SK-N-MC (cell line): Measurements from ENCODE around the gene FANCG.

Experiments
- DNase-seq: peaks from one replicate; pipeline ENCODE4 v3.0.0-alpha.2; 2011; ENCODE audit warnings: low read depth, low spot score
- H3K27ac ChIP-seq: fragments of 200-600 bp; sonication (generic); 2 replicates; pipeline ENCODE4 v1.5.1; 2016; ENCODE audit warnings: mixed run types
- H3K36me3 ChIP-seq: fragments of 200-600 bp; sonication (generic); 2 replicates; pipeline ENCODE4 v1.6.1; 2017; ENCODE audit warnings: antibody characterized with exemption, low read length, mixed read lengths; ENCODE audit not compliant: insufficient read depth
- H3K4me3 ChIP-seq: fragments of 200-600 bp; sonication (generic); 2 replicates; pipeline ENCODE4 v1.5.1; 2016
- H3K9ac ChIP-seq: fragments of 200-600 bp; sonication (generic); 2 replicates; pipeline ENCODE4 v1.8.0; 2017; ENCODE audit warnings: mixed run types, mixed read lengths; ENCODE audit not compliant: insufficient read length
- H3K9me3 ChIP-seq: fragments of 200-600 bp; sonication (generic); 2 replicates; pipeline ENCODE4 v1.6.1; 2017; ENCODE audit warnings: low read depth, mild to moderate bottlenecking, antibody characterized with exemption, low read length, moderate library complexity, mixed read lengths
- EZH2 ChIP-seq: fragments of 200-600 bp; sonication (generic); IDR thresholded peaks from one replicate; pipeline ENCODE4 v1.6.1; 2017; ENCODE audit warnings: antibody characterized with exemption
- FOXP2 ChIP-seq: optimal IDR thresholded peaks from 2 replicates; pipeline ENCODE3; 2011; ENCODE audit warnings: mild to moderate bottlenecking, moderate library complexity; ENCODE audit not compliant: insufficient read depth; ENCODE audit errors: extremely low read length, control extremely low read depth
- POLR2AphosphoS5 ChIP-seq: IDR thresholded peaks from 2 replicates; pipeline ENCODE4 v1.6.1; 2012; ENCODE audit warnings: mild to moderate bottlenecking, low read depth, low read length, borderline replicate concordance

Gene FANCG

GRCh38 chr9:35089434-35089833 is 9.7 kb upstream of the FANCG start:
- Histone ChIP-seq H3K27ac (no peak overlapping the region), H3K36me3 (peaks cover 28% of the 10 kb centered on the region; the same call in 1 of the 2 replicates), H3K9me3 (no peaks in the 10 kb centered on the region), H3K9ac (no peak overlapping the region), H3K4me3 (no peak overlapping the region)
- no peak for TF ChIP-seq EZH2
- TF ChIP-seq FOXP2 = no peak
- no peak for TF ChIP-seq POLR2AphosphoS5
- no peak for DNase-seq

GRCh38 chr9:35085078-35085477 is 5.3 kb upstream of the FANCG start:
- Histone ChIP-seq H3K27ac (no peak overlapping the region), H3K9me3 (no peaks in the 10 kb centered on the region), H3K36me3 (peaks cover 11% of the 10 kb centered on the region; the same call in 1 of the 2 replicates), H3K4me3 (no peak overlapping the region), H3K9ac (no peak overlapping the region)
- no peak for TF ChIP-seq EZH2
- no peak for TF ChIP-seq FOXP2
- no peak for TF ChIP-seq POLR2AphosphoS5
- no peak for DNase-seq

GRCh38 chr9:35079041-35079425 is 709 bp downstream of the FANCG start:
- H3K9ac ChIP-seq = peak overlapping the region; percentile 93
- H3K4me3 ChIP-seq = peak overlapping the region; percentile 99
- H3K9me3 ChIP-seq = no peaks in the 10 kb centered on the region
- H3K27ac ChIP-seq = no peak overlapping the region
- no peak for DNase-seq
- TF ChIP-seq FOXP2 (no peak), POLR2AphosphoS5 (no peak), EZH2 (no peak)
- H3K36me3 ChIP-seq = peaks cover 30% of the 10 kb centered on the region; the same call in 1 of the 2 replicates

- Histone ChIP-seq H3K27ac (no peak overlapping the region), H3K4me3 (peak overlapping the region; percentile 99), H3K9ac (peak overlapping the region; percentile 93), H3K36me3 (peaks cover 38% of the 10 kb centered on the region), H3K9me3 (no peaks in the 10 kb centered on the region)
- no peak for DNase-seq
- TF ChIP-seq FOXP2 = no peak
- no peak for TF ChIP-seq EZH2
- no peak for TF ChIP-seq POLR2AphosphoS5
Observed at GRCh38 chr9:35078066-35078465, 1.7 kb downstream of the FANCG start.

- no peaks in the 10 kb centered on the region for H3K9me3 ChIP-seq
- H3K4me3 ChIP-seq = no peak overlapping the region
- H3K36me3 ChIP-seq = peaks cover 38% of the 10 kb centered on the region
- no peak for TF ChIP-seq FOXP2
- no peak for TF ChIP-seq POLR2AphosphoS5
- no peak for TF ChIP-seq EZH2
- H3K9ac ChIP-seq = no peak overlapping the region
- H3K27ac ChIP-seq = no peak overlapping the region
- no peak for DNase-seq
Observed at GRCh38 chr9:35076848-35077247, 2.9 kb downstream of the FANCG start.

GRCh38 chr9:35075358-35075757 is 4.4 kb downstream of the FANCG start:
- no peak for DNase-seq
- peaks cover 41% of the 10 kb centered on the region for H3K36me3 ChIP-seq
- no peak overlapping the region for H3K4me3 ChIP-seq
- H3K9ac ChIP-seq = no peak overlapping the region
- no peak overlapping the region for H3K27ac ChIP-seq
- TF ChIP-seq POLR2AphosphoS5 = no peak
- no peak for TF ChIP-seq FOXP2
- TF ChIP-seq EZH2 = no peak
- no peaks in the 10 kb centered on the region for H3K9me3 ChIP-seq

- no peak for DNase-seq
- Histone ChIP-seq H3K27ac (no peak overlapping the region), H3K9me3 (no peaks in the 10 kb centered on the region), H3K9ac (no peak overlapping the region), H3K4me3 (no peak overlapping the region), H3K36me3 (peaks cover 47% of the 10 kb centered on the region)
- TF ChIP-seq EZH2 = no peak
- no peak for TF ChIP-seq POLR2AphosphoS5
- no peak for TF ChIP-seq FOXP2
Observed at GRCh38 chr9:35074791-35075190, 5.0 kb downstream of the FANCG start.

GRCh38 chr9:35074141-35074540 is 5.6 kb downstream of the FANCG start:
- no peak overlapping the region for H3K4me3 ChIP-seq
- no peak overlapping the region for H3K27ac ChIP-seq
- no peak for TF ChIP-seq FOXP2
- no peak for TF ChIP-seq POLR2AphosphoS5
- TF ChIP-seq EZH2 = no peak
- peaks cover 50% of the 10 kb centered on the region for H3K36me3 ChIP-seq
- H3K9me3 ChIP-seq = no peaks in the 10 kb centered on the region
- no peak for DNase-seq
- no peak overlapping the region for H3K9ac ChIP-seq

- H3K9me3 ChIP-seq = no peaks in the 10 kb centered on the region
- no peak for DNase-seq
- peaks cover 59% of the 10 kb centered on the region for H3K36me3 ChIP-seq
- H3K27ac ChIP-seq = peak overlapping the region; percentile 69
- TF ChIP-seq EZH2 (no peak), FOXP2 (no peak), POLR2AphosphoS5 (no peak)
- peak overlapping the region; percentile 52; the same call in 1 of the 2 replicates for H3K4me3 ChIP-seq
- no peak overlapping the region for H3K9ac ChIP-seq
Observed at GRCh38 chr9:35073279-35073612, 6.5 kb downstream of the FANCG start.
